ENCODE measurements around the gene UBN1.

The UBN1 gene

GRCh38 chr16:4862639-4863038 is 15.4 kb downstream of the UBN1 start:
- Histone ChIP-seq H3K4me2 (no peak overlapping the region), H3K36me3 (peaks cover 88 to 100% (median 94%) of the 10 kb centered on the region in 11 experiments)

GRCh38 chr16:4864728-4865127 is 17.4 kb downstream of the UBN1 start:
- no peak overlapping the region for H3K9ac ChIP-seq
- H3K36me3 ChIP-seq: peaks cover 88 to 100% (median 94%) of the 10 kb centered on the region in 11 experiments
- H3K4me3 ChIP-seq: no peak overlapping the region
- no peaks in the 10 kb centered on the region for H3K9me3 ChIP-seq (replicated peaks in 1 of 11)
- H3K27ac ChIP-seq: no peak overlapping the region
- H3K4me2 ChIP-seq: no peak overlapping the region
- peaks cover 90 to 100% (median 98%) of the 10 kb centered on the region in 11 experiments for H4K20me1 ChIP-seq
- H3K27me3 ChIP-seq: no peaks in the 10 kb centered on the region
- H3K4me1 ChIP-seq: peaks cover 0 to 24% (median 0%) of the 10 kb centered on the region in 10 experiments; a peak in 8 of 20 replicates
- TF ChIP-seq Cebpa-rat (IDR thresholded peaks at IDR 0.05): no peak

More at GRCh38 chr16:4862639-4863038, 15.4 kb downstream of the UBN1 start:
- peaks cover 73 to 98% (median 85%) of the 10 kb centered on the region in 11 experiments for H4K20me1 ChIP-seq
- no peaks in the 10 kb centered on the region for H3K27me3 ChIP-seq
- no peak for TF ChIP-seq Cebpa-rat (IDR thresholded peaks at IDR 0.05)
- H3K9ac ChIP-seq: peak overlapping the region in 1 of 11 experiments; percentile 13; a peak in 1 of 22 replicates
- no peak overlapping the region for H3K27ac ChIP-seq
- H3K9me3 ChIP-seq (replicated peaks in 1 of 11): no peaks in the 10 kb centered on the region
- peaks cover 0 to 24% (median 0%) of the 10 kb centered on the region in 10 experiments; a peak in 8 of 20 replicates for H3K4me1 ChIP-seq
- H3K4me3 ChIP-seq: no peak overlapping the region

GRCh38 chr16:4865231-4865860 is 18.1 kb downstream of the UBN1 start:
- H3K36me3 ChIP-seq: peaks cover 88 to 100% (median 94%) of the 10 kb centered on the region in 11 experiments
- 0 out of 22 replicates have a peak overlapping the region, but pooled peaks of 1 of the 11 experiments have one; percentile 4 for H3K4me2 ChIP-seq
- no peak overlapping the region for H3K27ac ChIP-seq
- H3K9ac ChIP-seq: no peak overlapping the region; a peak in 1 of 22 replicates
- TF ChIP-seq Cebpa-rat (IDR thresholded peaks at IDR 0.05): 0 out of 22 replicates have a peak, but pooled peaks of 1 of the 11 experiments have one; percentile 19
- H3K4me1 ChIP-seq: peaks cover 0 to 24% (median 0%) of the 10 kb centered on the region in 10 experiments; a peak in 8 of 20 replicates
- no peak overlapping the region for H3K4me3 ChIP-seq
- no peaks in the 10 kb centered on the region for H3K27me3 ChIP-seq
- H3K9me3 ChIP-seq (replicated peaks in 1 of 11): no peaks in the 10 kb centered on the region
- H4K20me1 ChIP-seq: peaks cover 95 to 100% (median 99%) of the 10 kb centered on the region in 11 experiments

- Histone ChIP-seq H3K4me3 (no peak overlapping the region), H3K27ac (no peak overlapping the region), H3K36me3 (peaks cover 88 to 100% (median 94%) of the 10 kb centered on the region in 11 experiments), H3K9ac (no peak overlapping the region; a peak in 1 of 22 replicates), H3K4me1 (peaks cover 0 to 24% (median 0%) of the 10 kb centered on the region in 10 experiments; a peak in 8 of 20 replicates), H3K4me2 (no peak overlapping the region), H4K20me1 (peaks cover 85 to 100% (median 97%) of the 10 kb centered on the region in 11 experiments), H3K9me3 (replicated peaks in 1 of 11) (no peaks in the 10 kb centered on the region), H3K27me3 (no peaks in the 10 kb centered on the region)
- TF ChIP-seq Cebpa-rat (IDR thresholded peaks at IDR 0.05): no peak
Measured at GRCh38 chr16:4866586-4866985, 19.3 kb downstream of the UBN1 start.

GRCh38 chr16:4868026-4868425 is 20.7 kb downstream of the UBN1 start:
- Histone ChIP-seq H3K9ac (no peak overlapping the region), H3K27me3 (no peaks in the 10 kb centered on the region), H4K20me1 (peaks cover 70 to 90% (median 83%) of the 10 kb centered on the region in 11 experiments), H3K27ac (no peak overlapping the region), H3K9me3 (replicated peaks in 1 of 11) (no peaks in the 10 kb centered on the region), H3K36me3 (peaks cover 85 to 100% (median 93%) of the 10 kb centered on the region in 11 experiments), H3K4me1 (peaks cover 0 to 24% (median 0%) of the 10 kb centered on the region in 10 experiments; a peak in 8 of 20 replicates), H3K4me3 (no peak overlapping the region), H3K4me2 (no peak overlapping the region)
- no peak for TF ChIP-seq Cebpa-rat (IDR thresholded peaks at IDR 0.05)

- H4K20me1 ChIP-seq: peaks cover 65 to 88% (median 77%) of the 10 kb centered on the region in 11 experiments
- H3K4me3 ChIP-seq: no peak overlapping the region
- H3K36me3 ChIP-seq: peaks cover 85 to 100% (median 93%) of the 10 kb centered on the region in 11 experiments
Measured at GRCh38 chr16:4868535-4868934, 21.3 kb downstream of the UBN1 start.

GRCh38 chr16:4869147-4869805 is 22.0 kb downstream of the UBN1 start:
- no peak for TF ChIP-seq Cebpa-rat (IDR thresholded peaks at IDR 0.05)
- peaks cover 0 to 12% (median 0%) of the 10 kb centered on the region in 10 experiments; a peak in 5 of 20 replicates for H3K4me1 ChIP-seq
- no peak overlapping the region for H3K9ac ChIP-seq
- H3K4me3 ChIP-seq: no peak overlapping the region
- H3K27me3 ChIP-seq: no peaks in the 10 kb centered on the region
- H3K36me3 ChIP-seq: peaks cover 85 to 100% (median 93%) of the 10 kb centered on the region in 11 experiments
- no peak overlapping the region for H3K27ac ChIP-seq
- peaks cover 58 to 88% (median 70%) of the 10 kb centered on the region in 11 experiments for H4K20me1 ChIP-seq
- no peaks in the 10 kb centered on the region for H3K9me3 ChIP-seq (replicated peaks in 1 of 11)
- H3K4me2 ChIP-seq: no peak overlapping the region

More at GRCh38 chr16:4868535-4868934, 21.3 kb downstream of the UBN1 start:
- no peak overlapping the region for H3K27ac ChIP-seq
- peaks cover 0 to 19% (median 0%) of the 10 kb centered on the region in 10 experiments; a peak in 8 of 20 replicates for H3K4me1 ChIP-seq
- H3K9ac ChIP-seq: no peak overlapping the region
- no peak overlapping the region for H3K4me2 ChIP-seq
- no peaks in the 10 kb centered on the region for H3K27me3 ChIP-seq
- H3K9me3 ChIP-seq (replicated peaks in 1 of 11): no peaks in the 10 kb centered on the region
- TF ChIP-seq Cebpa-rat (IDR thresholded peaks at IDR 0.05): no peak

GRCh38 chr16:4870138-4870671 is 22.9 kb downstream of the UBN1 start:
- H3K36me3 ChIP-seq: peaks cover 89 to 100% (median 94%) of the 10 kb centered on the region in 11 experiments
- no peak for TF ChIP-seq Cebpa-rat (IDR thresholded peaks at IDR 0.05)
- H3K9me3 ChIP-seq (replicated peaks in 1 of 11): no peaks in the 10 kb centered on the region
- no peak overlapping the region for H3K4me3 ChIP-seq
- H3K9ac ChIP-seq: no peak overlapping the region
- no peak overlapping the region for H3K27ac ChIP-seq
- no peak overlapping the region for H3K4me2 ChIP-seq
- H3K4me1 ChIP-seq: peaks cover 0 to 4% (median 0%) of the 10 kb centered on the region in 10 experiments; a peak in 2 of 20 replicates
- peaks cover 51 to 88% (median 61%) of the 10 kb centered on the region in 11 experiments for H4K20me1 ChIP-seq
- H3K27me3 ChIP-seq: no peaks in the 10 kb centered on the region

- Histone ChIP-seq H3K36me3 (peaks cover 97 to 100% (median 98%) of the 10 kb centered on the region in 11 experiments), H3K4me1 (no peaks in the 10 kb centered on the region), H3K4me3 (no peak overlapping the region), H3K9me3 (replicated peaks in 1 of 11) (no peaks in the 10 kb centered on the region), H4K20me1 (peaks cover 42 to 87% (median 58%) of the 10 kb centered on the region in 11 experiments), H3K27me3 (no peaks in the 10 kb centered on the region), H3K27ac (no peak overlapping the region), H3K9ac (no peak overlapping the region), H3K4me2 (no peak overlapping the region)
- TF ChIP-seq Cebpa-rat (IDR thresholded peaks at IDR 0.05): no peak
Measured at GRCh38 chr16:4871071-4871470, 23.8 kb downstream of the UBN1 start.
